HL-60 (cell line): ENCODE data around the gene RMDN2.
A peak's percentile ranks its signal among the peaks of the same experiment; 100 is the strongest.

Source experiments
- DNase-seq, 2 experiments: peaks; one replicate each; pipeline ENCODE4 v3.0.0-alpha.2; 2010 to 2020; ENCODE audit warnings: low read depth in 1 of 2, low spot score in 1 of 2
- H3K27ac ChIP-seq: fragments of 250-450 bp; sonication (Bioruptor Pico); replicated peaks from 2 replicates; pipeline ENCODE4 v1.5.1; 2020; ENCODE audit warnings: mild to moderate bottlenecking, moderate library complexity
- H3K27me3 ChIP-seq: fragments of 250-450 bp; sonication (Bioruptor Pico); 2 replicates; pipeline ENCODE4 v1.5.1; 2021; ENCODE audit warnings: mild to moderate bottlenecking, moderate library complexity; ENCODE audit not compliant: insufficient read depth, poor library complexity, severe bottlenecking
- H3K4me3 ChIP-seq: replicated peaks from 2 replicates; pipeline ENCODE4 v1.5.1; 2011; ENCODE audit warnings: mild to moderate bottlenecking, control low read depth, low read length; ENCODE audit not compliant: insufficient read depth
- GABPA ChIP-seq: IDR thresholded peaks from 2 replicates; pipeline ENCODE4 v1.6.1; 2012; ENCODE audit warnings: low read depth
- POLR2AphosphoS5 ChIP-seq: IDR thresholded peaks from 2 replicates; pipeline ENCODE4 v1.6.1; 2012; ENCODE audit warnings: low read depth
- SPI1 ChIP-seq: IDR thresholded peaks from 2 replicates; pipeline ENCODE4 v1.6.1; 2012; ENCODE audit warnings: low read depth, mild to moderate bottlenecking, borderline replicate concordance
- TF ChIP-seq, protein P1 (sequence below): IDR thresholded peaks from one replicate; pipeline ENCODE4 v1.5.1; 2011; ENCODE audit warnings: low read length, control low read depth, inconsistent platforms; ENCODE audit not compliant: insufficient read depth
- TF ChIP-seq, protein P2 (sequence below): IDR thresholded peaks from 2 replicates; pipeline ENCODE4 v1.6.1; 2012; ENCODE audit warnings: low read depth; ENCODE audit not compliant: insufficient replicate concordance

Gene RMDN2

DNA sequence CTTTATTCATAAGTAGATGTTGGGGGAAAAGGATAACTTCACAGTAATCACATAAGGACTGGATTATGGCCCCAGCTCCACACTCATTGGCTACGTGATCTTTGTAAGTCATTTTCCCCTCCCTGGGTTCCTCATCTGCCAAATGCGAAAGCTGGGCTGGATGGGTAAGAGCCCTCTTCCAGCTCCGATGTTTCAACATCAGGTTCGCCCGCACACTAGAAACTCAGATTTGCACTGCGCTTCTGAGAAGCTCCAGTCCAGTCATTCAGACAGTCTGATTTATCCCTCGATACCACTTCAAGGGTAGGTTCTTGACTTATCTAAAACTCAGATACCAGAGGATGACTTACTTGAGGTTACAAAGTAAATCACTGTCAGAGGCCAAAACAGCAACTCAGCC is 31.0 kb upstream of the RMDN2 start:
- Histone ChIP-seq H3K4me3 (no peak overlapping the region), H3K27me3 (no peaks in the 10 kb centered on the region), H3K27ac (no peak overlapping the region)
- no peak for DNase-seq
- no peak for TF ChIP-seq POLR2AphosphoS5
- TF ChIP-seq GABPA: no peak
- TF ChIP-seq, protein P1, sequence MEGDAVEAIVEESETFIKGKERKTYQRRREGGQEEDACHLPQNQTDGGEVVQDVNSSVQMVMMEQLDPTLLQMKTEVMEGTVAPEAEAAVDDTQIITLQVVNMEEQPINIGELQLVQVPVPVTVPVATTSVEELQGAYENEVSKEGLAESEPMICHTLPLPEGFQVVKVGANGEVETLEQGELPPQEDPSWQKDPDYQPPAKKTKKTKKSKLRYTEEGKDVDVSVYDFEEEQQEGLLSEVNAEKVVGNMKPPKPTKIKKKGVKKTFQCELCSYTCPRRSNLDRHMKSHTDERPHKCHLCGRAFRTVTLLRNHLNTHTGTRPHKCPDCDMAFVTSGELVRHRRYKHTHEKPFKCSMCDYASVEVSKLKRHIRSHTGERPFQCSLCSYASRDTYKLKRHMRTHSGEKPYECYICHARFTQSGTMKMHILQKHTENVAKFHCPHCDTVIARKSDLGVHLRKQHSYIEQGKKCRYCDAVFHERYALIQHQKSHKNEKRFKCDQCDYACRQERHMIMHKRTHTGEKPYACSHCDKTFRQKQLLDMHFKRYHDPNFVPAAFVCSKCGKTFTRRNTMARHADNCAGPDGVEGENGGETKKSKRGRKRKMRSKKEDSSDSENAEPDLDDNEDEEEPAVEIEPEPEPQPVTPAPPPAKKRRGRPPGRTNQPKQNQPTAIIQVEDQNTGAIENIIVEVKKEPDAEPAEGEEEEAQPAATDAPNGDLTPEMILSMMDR: no peak
- TF ChIP-seq, protein P2, sequence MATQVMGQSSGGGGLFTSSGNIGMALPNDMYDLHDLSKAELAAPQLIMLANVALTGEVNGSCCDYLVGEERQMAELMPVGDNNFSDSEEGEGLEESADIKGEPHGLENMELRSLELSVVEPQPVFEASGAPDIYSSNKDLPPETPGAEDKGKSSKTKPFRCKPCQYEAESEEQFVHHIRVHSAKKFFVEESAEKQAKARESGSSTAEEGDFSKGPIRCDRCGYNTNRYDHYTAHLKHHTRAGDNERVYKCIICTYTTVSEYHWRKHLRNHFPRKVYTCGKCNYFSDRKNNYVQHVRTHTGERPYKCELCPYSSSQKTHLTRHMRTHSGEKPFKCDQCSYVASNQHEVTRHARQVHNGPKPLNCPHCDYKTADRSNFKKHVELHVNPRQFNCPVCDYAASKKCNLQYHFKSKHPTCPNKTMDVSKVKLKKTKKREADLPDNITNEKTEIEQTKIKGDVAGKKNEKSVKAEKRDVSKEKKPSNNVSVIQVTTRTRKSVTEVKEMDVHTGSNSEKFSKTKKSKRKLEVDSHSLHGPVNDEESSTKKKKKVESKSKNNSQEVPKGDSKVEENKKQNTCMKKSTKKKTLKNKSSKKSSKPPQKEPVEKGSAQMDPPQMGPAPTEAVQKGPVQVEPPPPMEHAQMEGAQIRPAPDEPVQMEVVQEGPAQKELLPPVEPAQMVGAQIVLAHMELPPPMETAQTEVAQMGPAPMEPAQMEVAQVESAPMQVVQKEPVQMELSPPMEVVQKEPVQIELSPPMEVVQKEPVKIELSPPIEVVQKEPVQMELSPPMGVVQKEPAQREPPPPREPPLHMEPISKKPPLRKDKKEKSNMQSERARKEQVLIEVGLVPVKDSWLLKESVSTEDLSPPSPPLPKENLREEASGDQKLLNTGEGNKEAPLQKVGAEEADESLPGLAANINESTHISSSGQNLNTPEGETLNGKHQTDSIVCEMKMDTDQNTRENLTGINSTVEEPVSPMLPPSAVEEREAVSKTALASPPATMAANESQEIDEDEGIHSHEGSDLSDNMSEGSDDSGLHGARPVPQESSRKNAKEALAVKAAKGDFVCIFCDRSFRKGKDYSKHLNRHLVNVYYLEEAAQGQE: no peak
- TF ChIP-seq SPI1: no peak

DNA sequence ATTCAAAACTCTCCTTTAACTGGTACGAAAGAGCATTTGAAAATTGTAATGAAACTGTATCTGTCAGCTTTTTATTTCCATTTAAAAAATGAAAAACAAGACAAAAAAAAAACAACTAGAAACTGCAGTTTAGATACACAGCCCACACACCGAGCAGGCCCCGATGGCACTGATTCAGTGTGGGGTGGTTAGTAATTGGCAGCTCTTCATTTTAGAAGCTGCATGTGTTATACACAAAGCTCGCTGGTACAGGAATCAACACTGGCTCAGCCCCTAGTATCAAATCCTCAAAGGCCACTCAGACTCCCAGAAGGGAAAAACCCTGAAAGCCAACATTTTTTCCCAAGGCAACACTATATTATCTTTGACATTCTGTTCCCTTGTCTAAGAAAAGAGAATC is 30.5 kb upstream of the RMDN2 start:
- Histone ChIP-seq H3K4me3 (no peak overlapping the region), H3K27ac (no peak overlapping the region), H3K27me3 (no peaks in the 10 kb centered on the region)
- DNase-seq: no peak
- TF ChIP-seq, protein P2: no peak
- TF ChIP-seq POLR2AphosphoS5 (no peak), GABPA (no peak), SPI1 (no peak)
- TF ChIP-seq, protein P1: no peak

DNA sequence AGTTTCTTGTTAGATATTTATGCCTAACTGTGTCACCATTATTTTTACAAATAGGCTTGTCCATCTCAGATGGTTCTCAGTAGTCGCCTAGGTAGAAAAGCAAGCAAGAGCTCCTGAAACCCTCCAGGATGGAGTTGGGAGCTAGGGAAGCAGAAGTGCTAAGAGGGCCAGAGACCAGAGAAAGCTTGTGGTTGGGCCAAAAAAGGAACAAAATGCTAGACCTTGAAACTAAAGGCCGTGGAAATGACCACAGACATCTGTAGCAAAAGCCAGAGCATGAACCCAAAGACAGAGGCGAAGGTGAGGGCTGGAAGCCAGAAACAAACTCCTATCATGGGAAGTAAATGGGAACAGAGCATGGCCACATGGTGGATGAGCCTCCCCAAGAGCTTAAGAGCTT is 29.9 kb upstream of the RMDN2 start:
- no peaks in the 10 kb centered on the region for H3K27me3 ChIP-seq
- DNase-seq: peak in 1 of 2 experiments; percentile 54
- H3K4me3 ChIP-seq: no peak overlapping the region
- TF ChIP-seq, protein P1: no peak
- TF ChIP-seq SPI1 (peak; percentile 59; the same call in 1 of the 2 replicates), POLR2AphosphoS5 (no peak), GABPA (no peak)
- TF ChIP-seq, protein P2: no peak
- H3K27ac ChIP-seq: no peak overlapping the region
